T-helper 17 cell (primary cell): Measurements from ENCODE around the gene C1orf87. TPM values are rescaled to one million over a fixed set of nuclear protein-coding genes. Genes with fewer than 3 reads are reported as not detected.

Experiments used
- ATAC-seq: fragments of 150-1000 bp; cut with Tn5 transposase; 2 replicates; pipeline ENCODE4 v1.10.0; 2021; ENCODE audit warnings: mild to moderate bottlenecking, moderate library complexity
- DNase-seq, 3 donors: peaks; one replicate each; pipeline versions ENCODE4 v3.0.0 to v3.0.0-alpha.2; 2020 to 2021
- H3K9me3 ChIP-seq: one replicate; pipeline ENCODE4 v1.7.0; 2013; ENCODE audit warnings: low read length, mild to moderate bottlenecking; ENCODE audit not compliant: control insufficient read depth, poor library complexity, severe bottlenecking
- H3K27ac Mint-ChIP-seq: one replicate; pipeline ENCODE4 v1.8.0; 2022; ENCODE audit warnings: mild to moderate bottlenecking, moderate library complexity, mixed read lengths
- H3K27me3 Mint-ChIP-seq: one replicate; pipeline ENCODE4 v1.8.0; 2022; ENCODE audit warnings: mixed read lengths
- H3K36me3 Mint-ChIP-seq: one replicate; pipeline ENCODE4 v1.8.0; 2022; ENCODE audit warnings: low read depth, mixed read lengths
- H3K4me1 Mint-ChIP-seq: one replicate; pipeline ENCODE4 v1.8.0; 2022; ENCODE audit warnings: mild to moderate bottlenecking, mixed read lengths
- H3K4me3 Mint-ChIP-seq: one replicate; pipeline ENCODE4 v1.8.0; 2022; ENCODE audit warnings: mild to moderate bottlenecking, moderate library complexity, mixed read lengths
- total RNA-seq, 4 donors: library from RNA in 2 of 4; stranded (reverse) in 2 of 4; gene quantifications; one replicate each; pipeline ENCODE4 v1.2.3 and lab custom pipeline; 2022 to 2026

C1orf87 gene
- total RNA-seq, 2 donors from 2014 or later: not detected

GRCh38 chr1:60000625-60001024, 72.9 kb downstream of the C1orf87 start:
- H3K27me3 Mint-ChIP-seq: peaks cover 49% of the 10 kb centered on the region

GRCh38 chr1:59999746-60000145, 73.8 kb downstream of the C1orf87 start:
- H3K4me1 Mint-ChIP-seq: no peaks in the 10 kb centered on the region
- no peak overlapping the region for H3K4me3 Mint-ChIP-seq
- ATAC-seq (no peak), DNase-seq (no peak)
- H3K9me3 ChIP-seq: no peaks in the 10 kb centered on the region
- H3K36me3 Mint-ChIP-seq: no peaks in the 10 kb centered on the region
- H3K27me3 Mint-ChIP-seq: peaks cover 51% of the 10 kb centered on the region
- no peak overlapping the region for H3K27ac Mint-ChIP-seq

More at GRCh38 chr1:60000625-60001024, 72.9 kb downstream of the C1orf87 start:
- DNase-seq (no peak), ATAC-seq (no peak)
- H3K4me3 Mint-ChIP-seq: no peak overlapping the region
- no peaks in the 10 kb centered on the region for H3K36me3 Mint-ChIP-seq
- H3K27ac Mint-ChIP-seq: no peak overlapping the region
- H3K4me1 Mint-ChIP-seq: no peaks in the 10 kb centered on the region
- no peaks in the 10 kb centered on the region for H3K9me3 ChIP-seq

- Mint-ChIP-seq H3K4me3 (no peak overlapping the region), H3K4me1 (no peaks in the 10 kb centered on the region), H3K27me3 (peaks cover 52% of the 10 kb centered on the region), H3K36me3 (no peaks in the 10 kb centered on the region), H3K27ac (no peak overlapping the region)
- no peak for DNase-seq
- no peak for ATAC-seq
- no peaks in the 10 kb centered on the region for H3K9me3 ChIP-seq
Measured at GRCh38 chr1:59999006-59999405, 74.6 kb downstream of the C1orf87 start.

- Mint-ChIP-seq H3K4me1 (no peaks in the 10 kb centered on the region), H3K36me3 (no peaks in the 10 kb centered on the region), H3K27ac (no peak overlapping the region), H3K27me3 (peaks cover 49% of the 10 kb centered on the region), H3K4me3 (no peak overlapping the region)
- ATAC-seq (no peak), DNase-seq (no peak)
- H3K9me3 ChIP-seq: no peaks in the 10 kb centered on the region
Measured at GRCh38 chr1:59997479-59998115, 76.0 kb downstream of the C1orf87 start.

GRCh38 chr1:59994302-59995198, 79.0 kb downstream of the C1orf87 start:
- DNase-seq (no peak), ATAC-seq (no peak)
- Mint-ChIP-seq H3K4me3 (no peak overlapping the region), H3K27me3 (peaks cover 41% of the 10 kb centered on the region), H3K4me1 (no peaks in the 10 kb centered on the region), H3K36me3 (no peaks in the 10 kb centered on the region), H3K27ac (no peak overlapping the region)
- H3K9me3 ChIP-seq: no peaks in the 10 kb centered on the region

- DNase-seq (no peak), ATAC-seq (no peak)
- Mint-ChIP-seq H3K4me3 (no peak overlapping the region), H3K4me1 (no peaks in the 10 kb centered on the region), H3K27ac (no peak overlapping the region), H3K36me3 (no peaks in the 10 kb centered on the region), H3K27me3 (peaks cover 26% of the 10 kb centered on the region)
- no peaks in the 10 kb centered on the region for H3K9me3 ChIP-seq
Measured at GRCh38 chr1:59992040-59992820, 81.3 kb downstream of the C1orf87 start.

- no peak for ATAC-seq
- Mint-ChIP-seq H3K36me3 (no peaks in the 10 kb centered on the region), H3K27me3 (peaks cover 28% of the 10 kb centered on the region), H3K27ac (no peak overlapping the region), H3K4me1 (no peaks in the 10 kb centered on the region), H3K4me3 (no peak overlapping the region)
- no peaks in the 10 kb centered on the region for H3K9me3 ChIP-seq
- DNase-seq: no peak
Measured at GRCh38 chr1:59990470-59990869, 83.1 kb downstream of the C1orf87 start.

GRCh38 chr1:59986516-59987310, 86.9 kb downstream of the C1orf87 start:
- ATAC-seq (no peak), DNase-seq (no peak)
- peaks cover 22% of the 10 kb centered on the region for H3K27me3 Mint-ChIP-seq
- no peaks in the 10 kb centered on the region for H3K36me3 Mint-ChIP-seq
- H3K9me3 ChIP-seq: no peaks in the 10 kb centered on the region
- H3K27ac Mint-ChIP-seq: no peak overlapping the region
- no peak overlapping the region for H3K4me3 Mint-ChIP-seq
- no peaks in the 10 kb centered on the region for H3K4me1 Mint-ChIP-seq

GRCh38 chr1:59985911-59986515, 87.6 kb downstream of the C1orf87 start:
- Mint-ChIP-seq H3K27ac (no peak overlapping the region), H3K27me3 (peaks cover 22% of the 10 kb centered on the region), H3K36me3 (no peaks in the 10 kb centered on the region), H3K4me1 (no peaks in the 10 kb centered on the region), H3K4me3 (no peak overlapping the region)
- DNase-seq: no peak
- no peaks in the 10 kb centered on the region for H3K9me3 ChIP-seq
- no peak for ATAC-seq

GRCh38 chr1:59979666-59980065, 93.9 kb downstream of the C1orf87 start:
- Mint-ChIP-seq H3K36me3 (no peaks in the 10 kb centered on the region), H3K4me3 (no peak overlapping the region), H3K27ac (no peak overlapping the region), H3K4me1 (peaks cover 9% of the 10 kb centered on the region), H3K27me3 (peaks cover 41% of the 10 kb centered on the region)
- ATAC-seq: no peak
- DNase-seq: no peak
- H3K9me3 ChIP-seq: no peaks in the 10 kb centered on the region

- H3K9me3 ChIP-seq: no peaks in the 10 kb centered on the region
- Mint-ChIP-seq H3K4me1 (peaks cover 9% of the 10 kb centered on the region), H3K27ac (no peak overlapping the region), H3K36me3 (no peaks in the 10 kb centered on the region), H3K4me3 (no peak overlapping the region), H3K27me3 (peaks cover 48% of the 10 kb centered on the region)
- DNase-seq (no peak), ATAC-seq (no peak)
Measured at GRCh38 chr1:59978511-59978910, 95.1 kb downstream of the C1orf87 start.

GRCh38 chr1:59978026-59978425, 95.5 kb downstream of the C1orf87 start:
- Mint-ChIP-seq H3K27me3 (peaks cover 53% of the 10 kb centered on the region), H3K4me1 (peaks cover 9% of the 10 kb centered on the region), H3K36me3 (no peaks in the 10 kb centered on the region), H3K27ac (no peak overlapping the region), H3K4me3 (no peak overlapping the region)
- no peak for ATAC-seq
- no peaks in the 10 kb centered on the region for H3K9me3 ChIP-seq
- no peak for DNase-seq
